Measurements from ENCODE around the gene ARF6. TPM values are rescaled to one million over a fixed set of nuclear protein-coding genes. Genes with fewer than 3 reads are reported as not detected.

Gene ARF6
- total RNA-seq, 1 experiment from 2014 or later = 58.8 TPM

GRCh38 chr14:49875640-49876198, 17.2 kb upstream of the ARF6 start:
- H3K9me3 Mint-ChIP-seq (ENCODE audit: unreplicated experiment) = no peaks in the 10 kb centered on the region
- H3K27me3 Mint-ChIP-seq (ENCODE audit: insufficient read depth, unreplicated experiment) = no peaks in the 10 kb centered on the region
- no peak overlapping the region for H3K27ac Mint-ChIP-seq (ENCODE audit: unreplicated experiment)
- intact Hi-C loops (cut with micrococcal nuclease; ENCODE audit: unreplicated experiment) = no loop called here
- no TSS peak for BruUV-seq (replicated peaks)
- DNase-seq = no peak
- CTCF ChIA-PET = interaction anchor here (1.5 kb wide), 1 partner anchor 14 kb away, joined by 5 read pairs; no protein-coding TSS in a partner anchor
- peaks cover 8% of the 10 kb centered on the region for H3K4me1 Mint-ChIP-seq (ENCODE audit: low read depth, unreplicated experiment)
- H3K36me3 Mint-ChIP-seq (ENCODE audit: insufficient read depth, unreplicated experiment) = no peaks in the 10 kb centered on the region
- no peak for TF ChIP-seq CTCF (IDR thresholded peaks at IDR 0.05; ENCODE audit: insufficient read depth in 1 of 2, low read depth in 1 of 2, low read length in 1 of 2, severe bottlenecking in 1 of 2, unreplicated experiment in 1 of 2)
- H3K27me3 ChIP-seq (replicated peaks; ENCODE audit: control insufficient read depth, insufficient read depth, low read length) = no peaks in the 10 kb centered on the region
- peaks cover 6% of the 10 kb centered on the region; the same call in 1 of the 2 replicates for H3K4me1 ChIP-seq
- H3K4me3 Mint-ChIP-seq (ENCODE audit: unreplicated experiment) = peak overlapping the region; percentile 35
- H3K36me3 ChIP-seq (ENCODE audit: control insufficient read depth, insufficient read depth, low read length) = no peaks in the 10 kb centered on the region
- POLR2A ChIA-PET = no interaction called here
- no peaks in the 10 kb centered on the region for H3K9me3 ChIP-seq
- H3K4me3 ChIP-seq (ENCODE audit: low read depth, low read length) = no peak overlapping the region

- Histone ChIP-seq H3K9me3 (no peaks in the 10 kb centered on the region), H3K4me1 (peaks cover 6% of the 10 kb centered on the region; the same call in 1 of the 2 replicates), H3K27me3 (replicated peaks; ENCODE audit: control insufficient read depth, insufficient read depth, low read length) (no peaks in the 10 kb centered on the region), H3K36me3 (ENCODE audit: control insufficient read depth, insufficient read depth, low read length) (no peaks in the 10 kb centered on the region), H3K4me3 (ENCODE audit: low read depth, low read length) (no peak overlapping the region)
- no peaks in the 10 kb centered on the region for H3K27me3 Mint-ChIP-seq (ENCODE audit: insufficient read depth, unreplicated experiment)
- no TSS peak for BruUV-seq (replicated peaks)
- ChIA-PET POLR2A (interaction anchor here (0.5 kb wide), 1 partner anchor 436 kb away, joined by 6 read pairs; no protein-coding TSS in a partner anchor), CTCF (interaction anchor here (1.5 kb wide), 1 partner anchor 15 kb away, joined by 5 read pairs; no protein-coding TSS in a partner anchor)
- no peaks in the 10 kb centered on the region for H3K36me3 Mint-ChIP-seq (ENCODE audit: insufficient read depth, unreplicated experiment)
- peaks cover 8% of the 10 kb centered on the region for H3K4me1 Mint-ChIP-seq (ENCODE audit: low read depth, unreplicated experiment)
- no peaks in the 10 kb centered on the region for H3K9me3 Mint-ChIP-seq (ENCODE audit: unreplicated experiment)
- no peak for DNase-seq
- TF ChIP-seq CTCF (IDR thresholded peaks at IDR 0.05; ENCODE audit: insufficient read depth in 1 of 2, low read depth in 1 of 2, low read length in 1 of 2, severe bottlenecking in 1 of 2, unreplicated experiment in 1 of 2) = no peak
- H3K4me3 Mint-ChIP-seq (ENCODE audit: unreplicated experiment) = peak overlapping the region; percentile 35
- intact Hi-C loops (cut with micrococcal nuclease; ENCODE audit: unreplicated experiment) = no loop called here
- no peak overlapping the region for H3K27ac Mint-ChIP-seq (ENCODE audit: unreplicated experiment)
These were observed 16.2 kb upstream of the ARF6 start for GRCh38 chr14:49876563-49877127.

- Mint-ChIP-seq H3K4me1 (ENCODE audit: low read depth, unreplicated experiment) (peaks cover 8% of the 10 kb centered on the region), H3K36me3 (ENCODE audit: insufficient read depth, unreplicated experiment) (no peaks in the 10 kb centered on the region), H3K27me3 (ENCODE audit: insufficient read depth, unreplicated experiment) (no peaks in the 10 kb centered on the region), H3K4me3 (ENCODE audit: unreplicated experiment) (no peak overlapping the region), H3K9me3 (ENCODE audit: unreplicated experiment) (no peaks in the 10 kb centered on the region), H3K27ac (ENCODE audit: unreplicated experiment) (no peak overlapping the region)
- BruUV-seq (replicated peaks) = no TSS peak
- TF ChIP-seq CTCF (IDR thresholded peaks at IDR 0.05; ENCODE audit: insufficient read depth in 1 of 2, low read depth in 1 of 2, low read length in 1 of 2, severe bottlenecking in 1 of 2, unreplicated experiment in 1 of 2) = peak; percentile 28 to 33
- Histone ChIP-seq H3K36me3 (ENCODE audit: control insufficient read depth, insufficient read depth, low read length) (no peaks in the 10 kb centered on the region), H3K4me1 (peaks cover 6% of the 10 kb centered on the region; the same call in 1 of the 2 replicates), H3K9me3 (no peaks in the 10 kb centered on the region), H3K27me3 (replicated peaks; ENCODE audit: control insufficient read depth, insufficient read depth, low read length) (no peaks in the 10 kb centered on the region), H3K4me3 (ENCODE audit: low read depth, low read length) (no peak overlapping the region)
- peak; percentile 62 to 68 for DNase-seq
- CTCF ChIA-PET = interaction anchor here (0.6 to 1.6 kb wide), 7 partner anchors 8 to 407 kb away, joined by 3 to 6 read pairs (median 4); partner anchors contain the start of gene NEMF
- POLR2A ChIA-PET = interaction anchor here (1.0 kb wide), 1 partner anchor 120 kb away, joined by 3 read pairs; no protein-coding TSS in a partner anchor
- intact Hi-C loops (cut with micrococcal nuclease; ENCODE audit: unreplicated experiment) = no loop called here
These were observed 13.2 kb upstream of the ARF6 start for GRCh38 chr14:49879646-49880204.
